NCI-H2171 treated with DMSO at 0.1 percent for 48 hours (cell line): ENCODE results near the gene ANKRD11.
"Not testable (repeated sequence)": the region's sequence is repeated elsewhere in the genome, so short reads cannot be mapped to it uniquely, and the experiment has no call there.

ENCODE experiments used
- DNase-seq: peaks from one replicate; lab custom pipeline; 2025; lab: John Stamatoyannopoulos, UW

ANKRD11 gene

DNA sequence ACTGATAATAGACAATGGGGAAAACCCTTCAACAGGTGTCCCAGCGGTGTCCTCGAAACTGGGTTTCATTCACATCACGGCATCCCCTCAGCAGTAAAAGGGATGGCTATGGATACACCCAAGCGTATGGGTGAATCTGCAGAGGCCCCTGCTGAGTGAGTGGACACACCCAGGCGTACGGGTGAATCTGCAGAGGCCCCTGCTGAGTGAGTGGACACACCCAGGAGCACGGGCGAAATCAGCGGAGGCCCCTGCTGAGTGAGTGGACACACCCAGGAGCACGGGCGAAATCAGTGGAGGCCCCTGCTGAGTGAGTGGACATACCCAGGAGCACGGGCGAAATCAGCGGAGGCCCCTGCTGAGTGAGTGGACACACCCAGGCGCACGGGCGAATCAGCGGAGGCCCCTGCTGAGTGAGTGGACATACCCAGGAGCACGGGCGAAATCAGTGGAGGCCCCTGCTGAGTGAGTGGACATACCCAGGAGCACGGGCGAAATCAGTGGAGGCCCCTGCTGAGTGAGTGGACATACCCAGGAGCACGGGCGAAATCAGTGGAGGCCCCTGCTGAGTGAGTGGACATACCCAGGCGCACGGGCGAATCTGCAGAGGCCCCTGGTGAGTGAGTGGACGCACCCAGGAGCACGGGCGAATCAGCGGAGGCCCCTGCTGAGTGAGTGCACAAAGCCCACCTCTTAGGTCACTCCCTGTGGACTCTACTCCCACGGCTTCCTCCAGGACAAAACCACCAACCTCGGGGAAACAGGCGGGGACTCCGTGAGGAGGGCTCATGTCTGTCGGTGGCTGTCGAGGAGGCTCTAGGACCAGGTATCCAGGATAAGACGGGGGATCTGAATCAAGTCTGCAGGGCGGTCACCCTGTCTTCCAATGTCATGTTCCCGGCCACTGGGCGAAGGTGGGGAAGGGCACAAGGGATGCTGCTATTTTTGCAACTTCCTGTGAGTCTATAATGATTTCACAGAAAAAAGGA lies 161.7 kb downstream of the ANKRD11 start:
- DNase-seq, result not testable (repeated sequence)

DNA sequence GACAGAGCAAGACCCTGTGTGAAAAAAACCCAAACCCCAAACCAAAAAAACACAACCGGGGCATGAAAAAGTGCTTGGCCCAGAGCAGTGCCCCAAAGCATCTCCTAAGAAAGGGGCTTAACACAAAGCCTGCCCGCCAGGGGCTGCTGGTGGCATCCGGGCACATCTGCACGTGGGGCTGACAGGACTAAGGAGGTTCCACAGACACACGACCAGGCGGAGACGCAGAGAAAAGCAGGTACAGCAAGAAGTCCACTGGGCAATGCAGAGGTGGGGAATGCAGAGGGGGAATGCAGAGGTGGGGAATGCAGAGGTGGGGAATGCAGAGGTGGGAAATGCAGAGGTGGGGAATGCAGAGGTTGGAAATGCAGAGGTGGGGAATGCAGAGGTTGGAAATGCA lies 163.6 kb downstream of the ANKRD11 start:
- no peak for DNase-seq

DNA sequence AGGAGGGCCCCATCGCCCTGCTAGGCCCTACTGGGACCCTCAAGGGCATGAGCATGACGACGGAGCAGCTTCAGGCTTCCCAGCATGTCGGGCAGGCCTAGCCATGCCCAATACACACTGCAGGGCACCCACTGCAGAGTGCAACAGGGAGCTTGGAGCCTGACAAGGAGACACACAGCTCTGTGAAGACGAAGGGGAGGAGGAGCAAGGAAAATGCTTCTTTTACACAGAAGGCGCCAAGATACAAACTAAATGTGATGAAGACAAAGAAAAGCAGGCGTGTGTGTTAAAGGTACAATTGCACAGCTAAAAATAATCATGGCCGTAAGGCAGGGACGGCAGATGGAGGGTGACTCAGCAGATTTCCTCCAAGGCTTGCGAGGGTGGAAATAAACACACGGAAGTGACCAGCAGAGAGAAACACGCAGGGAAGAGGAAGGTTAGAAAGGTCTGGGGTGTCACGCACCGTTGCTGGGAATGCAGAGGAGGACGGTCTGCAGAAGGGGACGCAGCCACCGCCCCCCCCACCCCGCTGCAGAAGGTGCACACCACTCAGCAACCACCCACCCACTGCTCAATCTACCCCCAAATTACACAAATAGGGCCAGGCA lies 164.4 kb downstream of the ANKRD11 start:
- peak; percentile 76 for DNase-seq

DNA sequence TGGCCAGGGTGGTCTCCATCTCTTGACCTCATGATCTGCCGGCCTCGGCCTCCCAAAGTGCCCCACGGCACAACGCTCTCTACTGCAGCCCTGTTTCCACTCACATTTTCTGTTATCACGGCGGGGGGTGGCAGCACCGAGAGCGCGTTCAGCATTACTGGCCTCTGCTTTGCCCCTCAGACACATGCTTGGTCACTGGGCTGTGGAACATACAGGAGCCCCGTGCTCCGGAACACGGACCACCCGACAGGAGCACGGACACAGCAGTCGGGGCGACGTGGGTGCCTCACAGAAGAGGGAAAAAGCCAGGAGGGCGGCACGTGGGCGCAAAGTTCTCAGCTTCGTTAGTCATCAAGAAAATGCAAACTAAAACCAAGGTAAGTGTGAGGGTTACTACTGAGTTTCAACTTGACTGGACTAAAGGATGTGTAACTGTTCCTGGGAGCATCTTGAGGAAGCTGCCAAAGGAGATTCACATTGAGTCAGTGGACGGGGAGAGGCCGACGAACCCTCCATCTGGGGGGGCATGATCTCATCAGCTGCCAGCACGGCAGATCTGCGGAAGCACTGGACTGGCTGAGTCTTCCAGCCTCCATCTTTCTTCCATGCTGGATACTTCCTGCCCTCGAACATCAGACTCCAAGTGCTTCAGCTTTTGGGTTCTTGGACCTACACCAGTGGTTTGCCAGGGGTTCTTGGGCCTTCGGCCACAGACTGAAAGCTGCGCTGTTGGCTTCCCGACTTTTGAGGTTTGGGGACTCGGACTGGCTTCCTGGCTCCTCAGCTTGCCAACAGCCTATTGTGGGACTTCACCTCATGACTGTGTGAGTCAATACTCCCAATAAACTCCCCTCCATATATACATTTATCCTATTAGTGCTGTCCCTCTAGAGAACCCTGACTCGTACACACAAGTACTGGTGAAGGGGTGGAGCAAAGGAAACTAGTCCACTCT lies 166.0 kb downstream of the ANKRD11 start:
- no peak for DNase-seq

DNA sequence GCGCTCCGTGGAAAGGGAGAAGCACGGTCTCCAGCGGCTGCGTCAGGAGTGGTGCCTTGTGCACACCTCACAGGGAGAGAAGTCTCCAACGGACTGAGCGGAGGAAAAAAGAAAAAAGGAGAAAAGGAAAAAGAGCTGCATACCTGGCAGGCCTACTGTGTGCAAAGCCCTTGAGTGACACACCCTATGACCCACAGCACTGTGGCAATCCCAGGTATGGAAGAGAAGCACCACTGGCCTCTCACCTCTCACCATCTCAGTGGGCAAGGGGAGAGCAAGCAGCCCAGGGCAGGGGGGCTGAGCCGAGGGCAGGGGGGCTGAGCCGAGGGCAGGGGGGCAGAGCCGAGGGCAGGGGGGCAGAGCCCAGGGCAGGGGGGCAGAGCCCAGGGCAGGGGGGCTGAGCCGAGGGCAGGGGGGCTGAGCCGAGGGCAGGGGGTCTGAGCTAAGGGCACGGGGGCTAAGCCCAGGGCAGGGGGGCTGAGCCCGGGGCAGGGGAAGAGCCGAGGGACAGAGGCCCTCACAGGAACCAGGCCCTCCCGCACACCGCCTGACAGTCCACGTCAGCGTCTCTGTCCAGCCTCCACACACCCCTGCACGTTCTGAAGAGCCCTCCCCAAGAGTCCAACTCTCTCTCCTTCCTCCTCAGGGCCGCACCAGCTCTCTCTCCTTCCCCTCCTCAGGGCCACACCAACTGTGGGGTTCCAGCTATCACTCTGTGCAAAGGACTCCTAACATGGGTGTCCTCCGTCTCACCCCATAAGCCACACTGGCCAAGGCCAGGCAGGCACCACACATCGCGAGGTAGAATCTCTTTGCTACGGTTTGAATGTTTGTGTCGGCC lies 167.0 kb downstream of the ANKRD11 start:
- DNase-seq, result no peak

DNA sequence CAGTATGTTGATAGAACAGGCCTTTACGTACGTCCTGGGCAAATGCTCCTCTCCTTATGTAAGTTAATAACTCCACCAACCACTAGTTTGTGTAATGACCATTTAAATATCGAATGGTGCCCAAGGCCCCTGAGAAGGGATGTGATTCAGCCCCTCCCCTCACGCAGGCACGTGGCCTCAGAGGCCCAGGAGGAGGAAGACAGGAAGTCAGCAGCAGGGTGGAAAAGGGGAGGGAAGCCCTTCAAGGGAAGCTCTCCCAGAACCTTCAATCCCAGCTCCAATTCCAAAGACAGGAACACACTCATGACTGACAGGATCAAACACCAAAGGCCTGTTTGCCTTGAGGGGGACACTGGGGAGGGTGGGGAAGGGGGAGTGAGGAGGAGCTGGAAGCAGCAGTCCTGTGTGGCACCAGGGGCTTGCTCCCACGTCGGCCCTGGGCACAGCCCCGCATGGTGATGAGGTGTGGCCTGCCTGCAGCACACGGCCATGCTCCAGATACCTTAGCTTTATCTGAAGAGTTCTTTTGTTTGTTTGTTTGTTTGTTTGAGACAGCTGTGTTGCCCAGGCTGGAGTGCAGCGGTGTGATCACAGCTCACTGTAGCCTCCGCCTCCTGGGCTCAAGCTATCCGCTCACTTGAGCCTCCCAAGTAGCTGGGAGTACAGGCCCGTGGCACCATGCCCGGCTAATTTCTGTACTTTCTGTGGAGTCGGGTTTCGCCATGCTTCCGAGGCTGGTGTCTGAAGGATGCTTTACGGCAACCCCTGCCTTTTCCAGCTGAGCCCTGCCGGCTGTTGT lies 167.8 kb downstream of the ANKRD11 start:
- DNase-seq, result peak; percentile 88

DNA sequence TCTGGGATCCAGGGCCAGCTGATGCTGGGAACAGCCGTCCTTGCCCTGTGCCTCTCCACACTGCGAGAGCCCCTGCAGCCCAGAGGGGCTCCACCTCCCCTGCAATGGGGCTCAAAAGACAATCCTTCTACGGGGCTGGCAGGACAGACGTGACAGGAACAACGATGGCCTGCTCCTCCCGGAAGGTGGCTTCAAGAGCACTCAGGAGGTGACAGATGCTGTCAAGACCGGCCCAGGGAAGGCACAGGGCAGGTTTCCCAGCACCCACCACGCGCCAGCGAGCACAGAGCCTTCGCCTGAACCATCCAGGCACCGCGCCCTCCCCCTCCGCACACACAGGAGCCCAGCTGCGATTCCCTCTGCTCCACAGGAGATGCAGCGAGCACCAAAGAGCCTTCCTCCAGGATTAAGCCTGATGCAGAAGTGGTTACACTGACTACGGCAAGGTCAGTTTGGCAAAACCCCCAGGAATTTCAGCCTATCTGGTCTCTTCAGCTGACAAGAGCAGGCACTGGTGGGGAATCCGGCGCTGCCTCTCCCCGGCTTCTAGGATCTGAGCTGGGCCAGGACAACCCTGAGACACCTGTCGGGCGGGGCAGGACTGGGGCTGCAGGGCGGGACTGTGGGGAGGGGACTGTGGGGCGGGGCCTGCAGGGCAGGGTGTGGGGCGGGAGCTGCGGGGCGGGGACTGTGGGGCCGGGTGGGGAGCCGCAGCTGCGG lies 169.4 kb downstream of the ANKRD11 start:
- DNase-seq, result peak; percentile 96

DNA sequence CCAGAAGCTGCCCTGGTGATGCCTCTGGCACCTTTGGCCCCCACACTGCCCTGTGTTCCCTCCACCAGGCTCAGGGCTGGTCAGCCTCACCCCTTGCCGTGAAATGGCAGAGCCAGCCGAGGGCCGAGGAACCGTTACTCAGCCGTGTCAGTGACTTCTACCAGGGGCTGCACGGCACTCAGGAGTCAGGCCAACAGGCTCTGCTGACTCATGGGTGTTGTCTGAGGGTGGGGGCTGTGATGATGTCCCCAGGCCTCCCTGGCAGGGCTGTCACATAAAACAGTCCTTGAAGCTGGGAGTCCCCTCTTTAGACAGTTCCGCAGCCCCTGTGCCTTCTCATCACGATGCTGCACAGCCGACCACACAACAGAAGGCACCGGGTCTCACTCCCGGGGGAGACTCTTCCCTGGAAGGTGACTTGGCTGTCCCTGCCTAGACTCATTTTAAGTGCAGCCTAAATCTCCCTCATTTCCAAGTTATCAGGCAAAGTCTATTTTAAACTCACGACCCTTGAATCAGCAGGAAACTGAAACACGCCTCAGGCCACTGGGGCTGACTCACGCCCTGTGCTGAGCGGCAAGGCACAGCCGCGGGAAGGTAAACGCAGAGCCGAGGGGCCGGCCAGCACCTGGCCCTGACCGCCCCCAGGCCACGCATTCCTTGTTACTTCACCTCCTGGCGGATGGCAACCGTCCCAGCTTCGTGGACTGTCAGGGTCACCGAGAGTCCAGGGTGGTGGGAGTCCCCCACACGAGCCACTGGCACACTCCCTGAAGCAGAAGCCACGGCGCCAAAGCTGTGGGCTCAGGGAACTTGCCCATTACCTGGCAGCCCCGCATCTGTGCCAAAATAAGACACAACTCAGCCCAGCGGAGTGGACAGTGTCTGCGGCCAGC lies 170.2 kb downstream of the ANKRD11 start:
- DNase-seq, result no peak

DNA sequence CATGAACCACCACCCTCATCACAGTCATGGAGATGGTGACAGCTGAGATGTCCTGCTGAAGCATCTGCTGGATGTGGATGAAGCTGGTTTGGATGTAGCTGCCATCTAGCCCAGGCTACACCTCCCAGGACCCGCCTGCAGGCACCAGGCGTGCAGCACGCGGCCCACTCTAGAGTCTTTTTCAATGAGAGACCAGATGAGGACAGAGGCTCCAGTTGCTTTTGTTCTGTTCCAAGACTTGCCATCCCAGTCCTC lies 170.8 kb downstream of the ANKRD11 start:
- DNase-seq, result no peak

DNA sequence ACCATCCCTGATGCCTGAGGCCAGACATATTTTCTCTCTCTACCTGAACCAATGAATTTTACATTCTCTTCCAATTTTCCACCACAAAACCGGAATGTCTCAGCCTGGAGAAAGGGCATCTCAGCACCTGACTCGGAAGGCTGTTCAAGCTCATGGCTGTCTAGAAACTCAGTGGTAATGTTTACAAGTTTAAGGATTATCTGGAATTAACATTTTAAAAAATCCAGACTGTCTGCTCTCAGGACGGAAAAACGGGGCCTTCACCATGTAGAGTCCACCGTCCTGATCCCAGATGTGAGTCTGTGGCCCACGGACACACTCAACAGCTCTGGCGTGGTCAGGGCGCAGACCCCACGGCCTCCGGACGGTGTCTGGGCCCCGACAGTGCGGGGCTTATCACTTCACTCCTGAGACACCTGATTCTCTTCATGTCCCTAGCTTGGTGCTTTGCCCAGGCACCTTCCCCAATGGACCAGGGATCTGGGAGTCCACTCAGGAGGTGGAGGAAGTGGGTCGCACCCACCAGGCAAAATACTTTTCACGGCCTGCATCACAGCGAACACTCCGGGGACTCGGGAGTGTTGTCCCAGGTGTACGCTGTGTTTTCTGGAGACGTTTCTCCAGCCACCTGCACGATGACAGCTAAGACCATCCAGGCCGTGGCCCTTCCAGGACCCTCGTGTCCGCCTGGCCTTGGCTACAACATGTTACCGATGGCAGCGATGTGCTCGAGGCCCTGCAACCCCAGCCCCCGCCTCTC lies 171.3 kb downstream of the ANKRD11 start:
- no peak for DNase-seq

DNA sequence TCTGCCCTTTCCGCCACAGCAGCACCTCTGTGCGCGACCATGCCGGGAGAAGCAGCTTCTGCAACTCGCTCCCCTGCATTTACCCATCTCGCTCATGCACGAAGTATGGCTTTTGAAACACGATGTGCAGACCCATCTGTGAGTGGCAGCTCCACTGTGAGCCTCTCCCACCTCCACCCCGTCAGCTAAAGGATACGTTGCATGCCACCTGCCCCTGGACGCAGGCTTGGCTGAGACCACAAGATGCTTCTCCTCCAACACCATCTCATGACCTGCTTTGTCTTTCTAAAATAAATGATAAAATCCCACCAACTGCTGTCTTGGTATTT lies 172.0 kb downstream of the ANKRD11 start:
- DNase-seq, result no peak

DNA sequence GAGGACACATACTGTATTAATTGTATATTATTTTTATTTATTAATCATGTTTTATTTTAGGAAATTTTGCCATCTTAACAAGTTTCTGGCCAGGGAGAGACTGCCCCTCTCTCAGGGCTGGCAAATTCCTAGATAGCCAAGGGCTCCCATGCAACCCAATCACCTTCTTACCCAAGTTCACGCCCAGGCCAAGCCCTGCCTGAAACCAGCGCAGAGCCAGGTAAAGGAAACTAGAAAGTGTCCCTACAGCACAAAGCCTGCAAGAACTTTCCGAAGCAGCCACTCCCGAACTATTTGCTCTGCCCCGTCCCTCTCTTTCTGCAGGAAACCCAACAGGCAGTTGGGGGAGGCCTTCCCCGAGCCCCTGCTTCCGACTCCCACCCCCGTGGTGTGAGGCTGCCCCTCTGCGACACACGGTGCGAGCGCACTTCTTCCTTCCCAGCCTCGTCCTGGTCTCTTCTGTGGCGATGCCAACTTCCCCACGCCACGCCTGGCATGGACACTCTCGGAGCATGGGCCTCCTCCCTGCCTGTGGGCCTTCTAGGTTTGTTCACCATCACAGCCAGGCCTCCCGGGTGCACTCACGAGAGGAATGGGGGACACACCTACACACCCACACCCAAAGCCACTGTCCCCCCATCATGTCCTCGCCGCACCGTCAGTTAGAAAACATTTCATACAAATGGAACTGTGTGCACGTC lies 172.5 kb downstream of the ANKRD11 start:
- DNase-seq, result no peak

DNA sequence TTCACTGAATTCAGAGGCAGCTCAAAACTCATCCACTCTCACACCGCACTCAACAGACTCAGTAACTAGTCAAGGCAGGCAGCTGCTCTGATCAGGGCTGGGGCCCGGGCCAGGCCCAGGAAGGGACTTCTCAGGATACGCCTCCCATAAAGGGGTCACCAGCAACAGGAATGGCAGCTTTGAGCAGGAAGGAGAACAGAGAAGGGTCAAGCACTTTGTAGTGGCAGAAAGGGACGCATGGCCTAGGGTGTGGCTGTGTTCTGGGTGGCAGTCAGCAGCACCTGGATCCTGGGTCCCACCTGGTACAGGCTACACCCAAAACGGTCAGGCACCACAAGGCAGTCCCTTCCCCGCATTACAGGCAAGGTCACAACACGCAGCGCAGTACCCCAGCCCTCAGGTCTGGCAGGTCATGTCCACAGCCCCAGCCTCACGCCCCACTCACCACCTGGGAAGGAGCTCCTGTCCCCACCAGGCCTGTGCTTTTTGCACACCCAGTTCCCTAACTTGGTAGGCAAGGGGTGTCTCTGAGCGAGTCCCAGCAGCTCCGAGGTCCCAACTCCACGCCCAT lies 173.2 kb downstream of the ANKRD11 start:
- no peak for DNase-seq

DNA sequence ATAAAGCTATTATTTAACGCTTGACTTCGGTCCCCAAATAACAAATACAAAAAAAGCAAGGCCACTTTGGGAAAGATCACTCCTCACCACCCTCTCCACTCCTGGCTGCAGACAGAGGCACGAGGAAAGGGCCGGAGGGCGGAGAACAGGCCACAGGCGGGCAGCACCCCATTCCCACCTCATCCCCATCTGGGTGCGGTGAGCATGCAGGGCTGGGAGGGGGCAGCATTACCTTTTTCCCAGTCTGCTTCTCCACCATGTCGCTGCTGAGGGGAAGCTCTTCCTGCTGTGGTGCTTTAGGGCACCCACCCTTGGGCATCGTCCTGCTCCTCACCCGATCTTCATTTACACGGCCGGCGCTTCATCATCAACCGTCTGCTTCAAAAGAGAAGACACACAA lies 173.7 kb downstream of the ANKRD11 start:
- no peak for DNase-seq

DNA sequence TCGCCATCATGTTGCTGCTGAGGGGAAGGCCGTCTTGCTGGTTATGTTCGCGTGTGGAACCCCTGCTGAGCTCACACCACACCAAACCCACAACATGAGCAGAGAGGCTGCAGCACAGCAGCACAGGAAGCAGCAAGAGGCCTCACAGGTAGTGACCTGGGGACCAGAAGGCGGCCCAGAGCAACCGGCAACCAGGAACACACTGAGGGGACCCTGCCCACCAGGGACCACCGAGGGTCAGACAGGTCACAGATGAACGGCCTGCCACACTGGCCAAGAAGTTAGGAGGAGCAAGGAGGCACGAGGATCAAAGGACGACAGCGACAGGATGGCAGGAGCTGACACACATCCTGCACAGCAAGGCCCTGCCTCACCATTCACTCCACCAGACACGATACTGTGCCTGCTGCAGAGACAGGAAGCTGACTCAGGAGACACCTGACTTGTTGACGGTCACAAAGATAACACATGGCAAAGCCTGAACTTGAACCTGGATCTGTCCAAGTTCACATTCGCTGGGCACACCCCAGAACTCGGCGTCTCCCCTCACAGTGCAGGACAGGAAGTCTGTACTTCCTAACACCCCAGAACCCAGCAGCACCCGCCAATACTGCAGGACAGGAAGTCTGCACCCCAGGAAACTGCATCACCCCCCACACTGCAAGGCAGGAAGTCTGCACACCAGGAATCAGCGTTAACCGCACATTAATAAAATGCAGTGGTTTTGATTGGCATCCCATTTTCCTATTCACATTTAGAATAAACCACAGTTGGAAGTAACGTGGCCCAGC lies 174.4 kb downstream of the ANKRD11 start:
- DNase-seq, result no peak

DNA sequence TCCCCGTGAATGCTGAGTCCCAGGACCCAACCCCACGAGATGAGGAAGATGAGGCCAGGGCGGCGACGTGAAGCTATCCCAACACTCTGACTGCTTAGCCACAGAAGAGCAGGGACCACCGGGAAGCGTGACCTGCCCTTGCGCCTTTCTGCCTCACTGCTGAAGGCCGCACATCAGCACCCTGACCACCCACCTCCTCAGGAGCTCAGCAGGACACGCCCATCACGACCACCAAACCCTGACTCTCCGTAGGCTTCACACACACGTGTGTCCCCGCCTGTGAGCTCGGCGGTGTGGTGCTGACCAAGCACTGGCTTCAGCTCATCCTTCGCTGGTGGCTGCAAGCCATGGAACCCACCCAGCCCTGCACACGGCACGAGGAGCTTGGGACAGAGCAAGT lies 175.1 kb downstream of the ANKRD11 start:
- DNase-seq, result no peak

DNA sequence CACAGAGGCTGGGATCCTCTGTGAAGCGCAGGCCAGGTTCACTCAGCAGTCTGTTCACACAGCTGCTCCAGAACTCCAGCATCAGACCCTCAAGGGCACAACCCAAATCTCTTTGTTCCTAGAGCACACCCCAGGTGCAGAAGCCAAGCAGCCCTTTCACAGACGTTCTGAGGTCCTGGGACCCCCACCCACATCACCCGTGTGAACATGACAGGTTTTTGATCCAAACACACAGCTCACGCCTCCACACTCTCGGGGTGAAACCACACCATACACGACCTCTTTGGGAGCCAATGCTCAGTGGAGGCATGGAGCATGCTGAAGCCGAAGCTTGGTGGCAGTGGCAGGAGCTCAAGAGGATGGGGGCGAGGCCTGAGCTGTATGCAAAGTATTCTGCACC lies 175.5 kb downstream of the ANKRD11 start:
- no peak for DNase-seq
